Raji (cell line): ENCODE data around the gene NF1.

Experiments
- POLR2A ChIP-seq: IDR thresholded peaks from 2 replicates; pipeline ENCODE4 v1.6.1; 2011; ENCODE audit warnings: low read depth, low read length, control low read depth; ENCODE audit not compliant: insufficient read depth

Gene NF1

GRCh38 chr17:31216031-31216751, 121.4 kb downstream of the NF1 start:
- TF ChIP-seq POLR2A = no peak

GRCh38 chr17:31224366-31224765, 129.6 kb downstream of the NF1 start:
- TF ChIP-seq POLR2A = no peak

- TF ChIP-seq POLR2A = no peak
Measured at GRCh38 chr17:31225831-31226230, 131.1 kb downstream of the NF1 start.

GRCh38 chr17:31226373-31226772, 131.6 kb downstream of the NF1 start:
- TF ChIP-seq POLR2A = no peak

DNA sequence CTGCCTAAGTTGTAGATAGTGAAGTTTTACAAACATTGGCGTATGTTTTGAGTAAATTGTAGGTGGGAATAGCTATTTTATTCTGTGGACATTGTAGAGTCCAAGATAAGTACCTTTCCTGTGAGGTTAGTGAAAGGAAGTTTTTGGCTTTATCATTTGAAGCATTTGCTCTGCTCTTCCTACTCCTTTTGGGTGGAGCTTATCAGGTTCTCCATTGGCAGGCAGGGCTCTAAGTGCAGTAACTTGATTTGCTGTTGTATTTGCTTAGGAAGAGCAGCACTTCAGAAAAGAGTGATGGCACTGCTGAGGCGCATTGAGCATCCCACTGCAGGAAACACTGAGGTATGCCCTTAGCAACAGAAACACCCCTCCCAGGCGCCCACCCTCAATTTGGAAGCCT, 132.2 kb downstream of the NF1 start:
- TF ChIP-seq POLR2A = no peak

DNA sequence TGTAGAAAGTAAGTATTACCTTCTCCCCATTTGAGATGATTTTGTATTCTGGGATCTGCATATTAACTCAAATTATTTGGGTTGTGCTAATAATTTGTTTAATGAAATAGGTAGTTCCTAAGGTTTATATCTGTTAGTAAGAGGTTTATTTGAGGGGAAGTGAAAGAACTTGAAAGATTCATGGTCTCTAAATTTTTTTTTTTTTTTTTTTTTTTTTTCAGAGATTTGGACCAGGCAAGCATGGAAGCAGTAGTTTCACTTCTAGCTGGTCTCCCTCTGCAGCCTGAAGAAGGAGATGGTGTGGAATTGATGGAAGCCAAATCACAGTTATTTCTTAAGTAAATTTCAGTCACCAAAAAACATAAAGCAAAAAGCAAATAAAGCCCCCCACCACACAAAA, 137.1 kb downstream of the NF1 start:
- TF ChIP-seq POLR2A = no peak

GRCh38 chr17:31235110-31235509, 140.3 kb downstream of the NF1 start:
- TF ChIP-seq POLR2A = no peak

GRCh38 chr17:31236137-31236536, 141.4 kb downstream of the NF1 start:
- TF ChIP-seq POLR2A = no peak

DNA sequence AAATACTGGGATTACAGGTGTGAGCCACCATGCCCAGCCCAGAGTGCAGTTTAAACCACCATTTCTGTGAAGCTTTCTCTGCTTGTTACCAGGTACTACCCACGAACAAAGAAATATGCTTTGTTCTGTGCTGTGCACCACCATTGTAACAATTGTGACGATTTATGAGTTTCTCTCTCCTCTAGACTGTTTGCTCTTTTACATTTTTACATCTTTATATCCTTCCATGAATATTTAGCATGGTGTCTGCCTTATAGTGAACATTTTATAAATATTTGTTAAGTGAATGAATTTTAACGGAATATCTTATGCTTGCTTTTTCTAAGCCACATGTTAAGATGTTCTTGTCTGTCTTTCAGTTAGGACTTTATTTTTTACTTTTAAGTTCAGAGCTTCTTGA, 141.9 kb downstream of the NF1 start:
- TF ChIP-seq POLR2A = no peak

GRCh38 chr17:31241116-31241515, 146.3 kb downstream of the NF1 start:
- TF ChIP-seq POLR2A = no peak

- no peak for TF ChIP-seq POLR2A
Measured at GRCh38 chr17:31248986-31249834, 154.4 kb downstream of the NF1 start.

DNA sequence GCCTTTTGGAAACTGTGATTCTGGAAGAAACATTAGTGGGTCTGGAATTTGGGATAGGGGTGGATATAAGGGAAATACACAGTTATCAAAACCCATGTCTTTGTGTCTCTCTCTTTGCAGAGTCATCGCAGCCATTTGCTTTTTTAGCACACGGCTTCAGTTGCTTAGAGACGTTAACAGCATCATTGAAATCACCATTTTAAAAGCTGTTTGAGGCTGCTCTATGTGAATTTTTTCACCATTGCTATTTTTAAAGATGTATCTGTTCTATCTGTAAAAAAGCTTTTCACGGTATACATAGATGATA, 155.0 kb downstream of the NF1 start:
- TF ChIP-seq POLR2A = no peak

DNA sequence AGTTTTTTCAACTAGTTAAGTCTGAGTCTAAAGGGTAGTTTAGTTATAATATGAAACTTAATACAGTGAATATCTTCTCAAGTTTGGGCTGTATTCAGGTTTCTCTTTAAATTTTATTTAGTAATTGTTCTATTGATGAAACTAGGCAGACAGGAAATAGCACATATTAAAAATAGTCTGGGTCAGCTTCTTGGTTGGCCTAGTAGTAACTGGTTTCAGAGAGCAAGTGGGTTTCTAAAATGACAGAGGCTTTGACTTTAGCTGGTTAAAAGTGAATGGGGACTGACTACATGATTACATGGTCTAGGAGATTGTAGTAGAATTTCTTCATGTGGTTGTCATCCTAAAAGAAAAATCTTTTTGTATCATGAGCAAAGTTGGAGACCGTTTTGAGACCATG, 155.5 kb downstream of the NF1 start:
- no peak for TF ChIP-seq POLR2A

DNA sequence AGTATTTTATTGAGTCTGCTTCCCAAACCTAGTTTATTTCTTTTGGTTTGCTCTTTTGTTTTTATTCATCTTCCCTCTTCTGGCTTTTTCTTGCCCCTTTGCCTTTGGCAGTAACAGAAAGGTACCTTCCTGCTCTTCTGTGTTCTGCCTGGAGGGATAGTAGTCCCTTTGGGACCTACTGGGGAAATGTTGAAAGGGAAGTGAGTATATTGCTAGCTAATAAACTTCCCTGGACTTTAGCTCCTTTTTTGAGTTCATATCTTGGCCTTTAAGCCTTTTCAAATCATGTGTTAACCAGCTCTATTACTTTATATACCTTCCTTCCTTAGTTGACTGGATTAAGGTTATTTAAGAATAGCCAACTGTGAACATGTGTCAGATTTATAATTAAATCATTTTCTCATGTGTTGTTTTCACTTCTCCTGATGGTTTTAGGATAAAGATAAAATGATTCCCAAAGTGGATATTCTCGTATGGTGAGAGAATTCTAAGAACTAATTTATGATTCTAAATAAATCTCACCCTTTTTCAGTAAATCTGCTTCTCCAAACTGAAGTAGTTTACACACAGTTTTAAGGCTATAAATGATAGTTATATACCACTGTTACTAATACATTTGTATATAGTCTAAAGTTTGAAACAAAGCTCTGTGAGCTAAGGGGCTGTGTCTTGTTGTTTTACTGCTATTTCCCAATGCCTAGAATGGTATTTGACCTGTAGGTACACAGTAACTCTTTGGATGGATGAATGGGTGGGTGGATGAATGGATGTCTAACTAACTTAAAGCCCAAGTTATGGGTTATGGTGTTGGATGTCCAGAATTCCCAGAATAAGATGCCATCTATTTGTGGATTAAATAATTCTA, 156.6 kb downstream of the NF1 start:
- TF ChIP-seq POLR2A = no peak

GRCh38 chr17:31251970-31252328, 157.2 kb downstream of the NF1 start:
- no peak for TF ChIP-seq POLR2A

- TF ChIP-seq POLR2A = no peak
Measured at GRCh38 chr17:31252741-31253140, 158.0 kb downstream of the NF1 start.
